IPS DF 4.7 (cell line): ENCODE results near the gene FAM237B.

Experiments
- DNase-seq: peaks from one replicate; pipeline ENCODE4 v3.0.0-alpha.2; 2013; ENCODE audit warnings: low spot score; ENCODE audit errors: extremely low read depth

The FAM237B gene

GRCh38 chr7:90290244-90291113 is 30.6 kb downstream of the FAM237B start:
- DNase-seq: no peak

GRCh38 chr7:90288154-90288553 is 33.0 kb downstream of the FAM237B start:
- DNase-seq: no peak

GRCh38 chr7:90276033-90276728 is 44.9 kb downstream of the FAM237B start:
- DNase-seq: no peak

- no peak for DNase-seq
These were observed 46.9 kb downstream of the FAM237B start for GRCh38 chr7:90274161-90274560.

- no peak for DNase-seq
These were observed 48.9 kb downstream of the FAM237B start for GRCh38 chr7:90272242-90272641.

- DNase-seq: no peak
These were observed 49.4 kb downstream of the FAM237B start for GRCh38 chr7:90271753-90272152.

GRCh38 chr7:90270431-90271178 is 50.5 kb downstream of the FAM237B start:
- DNase-seq: no peak

- no peak for DNase-seq
These were observed 51.9 kb downstream of the FAM237B start for GRCh38 chr7:90269163-90269562.

GRCh38 chr7:90267263-90267858 is 53.7 kb downstream of the FAM237B start:
- DNase-seq: no peak

- no peak for DNase-seq
These were observed 54.3 kb downstream of the FAM237B start for GRCh38 chr7:90266808-90267207.
